Nucleus accumbens (tissue), 56 donors: Measurements from ENCODE around the gene CNTNAP2.

Experiments
- DNase-seq, 56 donors: peaks; one replicate each; lab custom pipeline; 2025; lab: John Stamatoyannopoulos, UW

The CNTNAP2 gene

DNA sequence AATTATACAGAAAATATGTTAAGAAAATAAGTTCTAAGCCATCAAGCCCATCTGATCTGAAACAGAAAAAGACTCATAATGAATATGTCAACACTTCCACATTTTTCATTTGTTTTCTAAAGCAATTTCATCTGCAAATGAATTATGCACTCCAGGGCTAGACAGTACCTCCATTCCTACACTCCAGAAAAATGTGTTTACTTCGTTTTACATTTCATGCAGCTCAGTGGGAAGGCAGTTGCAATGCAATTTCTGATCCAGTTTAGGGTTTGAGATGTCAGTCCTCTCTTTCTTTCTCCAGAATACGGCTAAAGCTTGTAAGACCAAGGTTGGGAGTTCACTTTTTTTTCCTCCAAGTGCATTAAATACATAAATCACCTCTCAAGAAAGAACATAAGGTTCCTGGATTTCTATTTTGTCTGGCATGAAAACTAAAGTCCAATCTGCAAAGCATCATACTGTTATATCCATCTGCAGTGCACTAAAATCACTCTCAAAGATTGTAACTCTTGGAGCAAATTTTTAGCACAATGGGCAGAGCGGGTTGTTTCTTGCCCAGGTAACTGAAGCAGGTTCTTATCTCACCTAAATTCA is 2125.2 kb downstream of the CNTNAP2 start:
- no peak for DNase-seq

DNA sequence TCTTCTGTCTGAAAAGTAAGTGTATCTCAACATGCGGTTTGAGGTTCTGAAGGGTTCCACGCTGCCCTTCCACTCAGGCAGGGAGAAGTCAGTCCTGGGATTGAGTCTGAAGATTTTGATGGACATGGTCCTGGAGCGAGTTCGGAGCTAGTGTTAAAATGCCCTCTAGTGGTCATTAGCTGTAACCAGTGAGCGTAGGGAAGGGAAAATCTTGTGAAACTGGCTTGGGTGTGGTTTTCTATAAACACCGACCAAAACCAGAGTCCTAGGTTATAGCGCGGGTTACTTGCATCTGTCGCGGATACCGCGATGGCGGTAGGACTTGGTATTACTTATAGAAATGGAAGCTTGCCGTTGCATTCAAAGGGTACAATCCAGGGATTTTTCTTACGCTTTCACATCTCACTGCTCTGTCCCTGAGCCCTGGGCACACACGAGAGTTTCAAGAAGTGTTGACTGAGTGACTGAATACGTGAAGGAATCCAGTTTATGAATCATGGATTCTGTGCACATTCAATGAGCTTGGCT is 2125.8 kb downstream of the CNTNAP2 start:
- DNase-seq, result peak in 15 of 56 donors; percentile 2 to 32 (median 18)

DNA sequence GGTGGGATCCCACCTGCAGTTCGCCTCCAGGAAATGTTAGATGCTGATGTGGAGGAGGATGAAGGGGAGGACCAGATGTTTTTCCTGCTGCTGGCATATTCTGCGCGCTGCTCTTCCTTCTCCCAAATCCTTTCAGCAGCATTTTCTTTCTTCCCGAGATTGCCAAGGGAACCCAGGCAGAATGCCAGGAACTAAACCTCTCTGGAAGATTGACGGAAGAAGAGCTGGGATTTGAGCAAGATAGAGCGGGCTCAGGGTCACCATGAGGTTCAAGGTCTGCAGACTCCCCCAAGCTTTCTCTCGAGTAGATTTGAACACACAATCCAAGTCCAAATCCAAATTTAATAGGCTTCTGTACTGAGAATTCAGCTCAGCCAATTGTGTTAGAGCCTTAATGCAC is 2128.8 kb downstream of the CNTNAP2 start:
- DNase-seq, result no peak

DNA sequence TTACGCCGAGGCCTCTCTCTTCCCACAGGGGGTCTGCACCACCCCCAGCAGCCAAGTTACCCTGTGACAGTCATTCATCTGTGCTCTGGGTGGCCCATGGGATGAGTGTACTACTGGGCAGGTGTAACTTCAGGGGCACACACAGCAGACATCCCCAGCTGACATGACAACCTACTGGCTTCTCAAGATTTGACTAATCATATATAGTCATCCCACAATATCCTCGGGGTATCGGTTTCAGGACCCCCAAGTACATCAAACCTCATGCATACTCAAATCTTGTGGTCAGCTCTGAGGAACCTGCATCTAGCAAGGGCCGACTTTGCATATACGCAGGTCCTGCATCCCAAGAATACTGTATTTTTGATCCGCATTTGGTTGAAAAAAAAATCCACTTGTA is 2137.0 kb downstream of the CNTNAP2 start:
- no peak for DNase-seq

DNA sequence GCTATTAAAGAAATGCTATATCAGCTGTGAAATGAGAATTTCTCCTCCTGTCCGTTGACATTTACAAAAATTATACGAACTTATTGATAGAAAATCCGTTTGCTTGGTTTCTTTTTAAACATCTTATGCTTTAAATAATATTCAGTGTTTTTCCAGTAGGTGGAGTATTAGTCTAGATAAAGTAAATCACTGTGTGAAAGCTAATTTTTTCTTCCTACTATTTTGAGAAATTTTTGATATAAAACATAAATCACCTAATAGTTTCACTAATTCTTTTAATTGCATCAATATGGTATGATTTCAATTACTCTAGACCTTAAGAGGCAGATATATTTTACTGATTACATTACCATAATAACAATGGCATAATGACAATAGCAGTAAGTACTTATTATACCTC is 2138.7 kb downstream of the CNTNAP2 start:
- no peak for DNase-seq

DNA sequence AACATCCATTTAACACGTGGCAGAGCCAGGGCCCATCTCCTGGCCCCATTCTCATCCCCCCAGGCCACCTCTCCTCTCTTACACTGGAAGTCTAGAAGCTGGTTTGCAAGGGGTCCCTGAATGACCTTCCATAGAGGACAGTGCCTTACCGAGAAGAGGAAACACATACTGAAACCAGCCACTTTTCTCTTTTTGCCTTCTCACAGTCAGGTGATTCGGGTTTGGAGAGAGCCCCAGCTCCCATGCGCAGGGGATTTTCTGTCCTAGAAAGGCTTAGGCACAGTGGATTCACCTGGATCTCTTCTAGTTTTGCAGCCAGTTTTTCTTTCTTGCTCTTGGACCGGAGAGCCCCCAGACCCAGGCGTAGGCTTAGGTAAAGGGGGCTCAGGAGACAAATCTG is 2139.8 kb downstream of the CNTNAP2 start:
- no peak for DNase-seq

DNA sequence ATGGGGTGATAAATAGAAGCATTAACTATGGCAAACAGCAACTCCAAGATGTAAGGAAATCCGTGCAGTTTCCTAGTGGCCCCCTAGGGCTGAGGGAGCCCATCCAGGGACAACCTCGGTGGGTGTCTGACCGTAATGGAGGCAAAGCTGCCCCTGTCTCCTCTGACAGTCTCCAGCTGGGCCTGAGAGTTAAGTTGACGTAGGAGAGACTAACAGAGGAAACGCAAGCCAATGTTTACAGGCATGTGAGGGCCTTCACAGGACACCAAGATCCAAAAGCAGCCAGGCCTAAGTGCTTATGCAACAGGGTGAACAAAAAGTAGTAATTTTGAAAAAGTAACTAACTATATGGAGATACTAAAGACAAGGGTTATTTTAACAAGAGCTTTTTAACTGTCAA is 2144.0 kb downstream of the CNTNAP2 start:
- no peak for DNase-seq

DNA sequence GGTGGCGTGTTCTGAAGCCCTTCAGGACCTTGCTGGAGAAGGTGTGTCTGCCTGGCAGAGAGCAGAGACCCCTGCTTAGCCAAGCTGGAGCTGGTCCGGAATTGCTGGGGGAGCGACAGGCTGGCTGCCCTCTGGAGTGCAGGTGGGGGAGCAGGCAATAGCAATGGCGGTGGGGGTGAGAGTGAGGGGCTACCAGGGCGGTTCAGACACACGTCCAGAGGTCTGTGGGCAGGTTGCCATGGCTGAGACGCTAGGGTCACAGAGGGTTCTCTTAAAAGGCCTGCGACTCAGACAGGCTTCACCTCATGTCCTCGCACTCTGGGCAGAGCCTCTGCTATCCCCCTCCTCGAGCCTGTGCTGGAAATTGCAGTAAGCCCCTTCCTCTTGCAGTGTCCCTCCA is 2144.9 kb downstream of the CNTNAP2 start:
- no peak for DNase-seq

DNA sequence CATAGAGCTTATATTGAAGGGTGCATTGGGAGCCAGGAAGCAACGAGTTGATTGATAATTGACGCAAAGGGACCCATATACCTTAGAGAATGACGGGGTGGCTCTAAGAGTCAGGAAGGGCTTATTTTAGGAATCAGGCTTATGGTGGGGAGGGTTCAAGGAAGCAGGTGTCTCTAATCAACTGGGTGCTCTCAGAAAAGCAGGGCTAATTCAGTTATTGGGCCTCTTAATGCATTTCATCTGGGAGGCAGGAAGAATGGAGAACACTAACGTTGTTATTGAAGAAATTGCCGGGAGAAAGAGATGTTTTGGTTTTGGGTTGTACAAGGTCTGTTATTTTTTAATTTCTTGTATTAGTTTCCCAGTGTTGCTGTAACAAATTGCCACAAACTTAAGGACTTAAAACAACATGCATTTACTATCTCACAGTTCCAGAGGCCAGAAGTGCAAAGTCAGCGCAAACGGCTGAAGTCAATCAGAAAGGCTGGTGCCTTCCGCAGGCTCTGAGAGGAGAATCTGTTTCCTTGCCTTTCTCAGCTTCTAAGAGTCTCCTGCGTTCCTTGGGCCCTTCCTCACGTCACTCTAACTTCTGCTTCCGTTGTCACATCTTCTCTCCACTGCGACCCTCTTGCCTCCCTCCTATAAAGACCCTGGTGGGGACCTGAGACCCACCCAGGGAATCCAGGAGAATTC is 2145.5 kb downstream of the CNTNAP2 start:
- peak in 2 of 56 donors; percentile 21 to 23 for DNase-seq

DNA sequence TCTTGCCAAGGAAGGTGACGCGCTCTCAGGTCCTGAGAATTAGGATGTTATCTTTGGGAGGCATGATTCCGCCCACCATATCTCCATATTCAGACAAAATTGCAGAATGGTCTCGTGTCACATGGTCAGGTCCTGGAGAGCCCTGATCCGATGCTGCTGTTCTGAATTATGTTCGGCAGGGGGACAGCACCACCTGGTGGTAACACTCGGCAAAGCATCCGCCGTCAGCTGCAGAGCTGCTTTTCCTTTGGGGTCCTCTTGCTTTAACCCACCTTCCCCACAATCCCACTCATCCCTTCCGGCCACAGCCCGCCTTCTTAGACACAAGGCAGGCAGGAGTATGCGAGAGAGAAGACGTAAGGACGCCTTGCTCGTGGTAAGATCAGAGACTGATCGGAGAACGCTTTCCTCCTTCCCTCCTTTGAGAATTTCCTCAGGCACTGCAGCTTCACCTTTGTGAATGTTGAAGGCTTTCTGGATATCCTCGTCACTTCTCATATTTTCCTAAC is 2146.2 kb downstream of the CNTNAP2 start:
- peak in 49 of 56 donors; percentile 4 to 88 (median 53) for DNase-seq

DNA sequence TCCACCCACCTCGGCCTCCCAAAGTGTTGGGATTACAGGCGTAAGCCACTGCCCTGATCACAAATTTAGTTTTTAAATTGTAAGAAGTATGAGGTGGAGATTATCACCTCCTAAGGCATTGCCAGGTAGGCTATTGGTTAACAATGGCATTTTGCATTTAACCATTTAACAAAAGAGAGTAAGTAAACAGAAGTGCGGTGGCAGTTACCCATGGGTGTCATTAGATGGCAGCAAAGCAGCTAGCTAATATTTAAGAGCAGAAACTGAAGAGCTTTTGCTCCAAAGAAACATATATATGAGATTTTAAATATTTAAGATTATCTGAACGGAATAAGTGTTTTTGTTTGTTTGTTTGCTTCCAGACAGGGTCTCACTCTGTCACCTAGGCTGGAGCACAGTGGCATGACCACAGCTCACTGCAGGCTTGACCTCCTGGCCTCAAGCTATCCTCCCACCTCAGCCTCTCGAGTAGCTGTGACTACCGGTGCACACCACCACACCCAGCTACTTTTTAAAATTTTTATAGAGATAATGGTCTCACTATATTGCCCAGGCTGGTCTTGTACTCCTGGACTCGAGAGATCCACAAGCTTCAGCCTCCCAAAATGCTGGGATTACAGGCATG is 2148.4 kb downstream of the CNTNAP2 start:
- DNase-seq, result peak in 3 of 56 donors; percentile 6 to 39 (median 9)

DNA sequence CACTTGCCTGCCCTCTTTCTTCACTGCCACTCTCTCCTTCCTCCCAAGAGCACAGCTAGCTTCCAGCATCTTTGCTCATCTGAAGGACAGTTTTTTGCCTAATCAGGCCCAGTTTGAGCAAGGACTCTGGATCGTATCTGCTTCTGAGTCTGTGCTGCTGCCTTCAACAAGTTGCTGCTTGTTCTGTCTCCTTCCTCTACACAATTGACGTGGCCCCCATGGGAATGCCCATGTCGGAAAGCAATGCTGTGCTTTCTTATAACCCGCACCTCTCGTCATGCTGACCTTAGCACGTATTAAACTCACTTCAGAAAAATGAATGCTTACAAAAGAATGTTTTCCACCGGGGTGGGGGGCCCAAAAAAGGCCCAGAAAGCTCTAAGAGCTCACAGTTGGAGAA is 2149.3 kb downstream of the CNTNAP2 start:
- DNase-seq, result no peak

DNA sequence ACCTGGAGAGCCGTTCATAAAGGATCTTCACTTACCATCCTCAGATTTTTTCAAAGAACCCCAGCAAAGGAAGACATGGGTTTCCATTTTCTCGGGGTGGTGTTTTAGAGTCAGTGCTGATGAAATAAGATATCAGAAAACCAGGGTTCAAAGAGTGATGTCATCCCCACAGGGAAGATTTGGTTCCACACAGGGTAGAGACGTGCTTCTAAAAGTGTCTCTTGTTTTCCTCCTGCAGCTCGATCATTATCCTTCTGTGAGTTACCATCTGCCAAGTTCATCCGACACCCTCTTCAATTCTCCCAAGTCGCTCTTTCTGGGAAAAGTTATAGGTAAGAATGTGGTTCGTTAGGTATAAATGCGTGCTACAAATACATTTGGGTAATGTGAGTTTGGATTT is 2150.2 kb downstream of the CNTNAP2 start:
- DNase-seq, result no peak

DNA sequence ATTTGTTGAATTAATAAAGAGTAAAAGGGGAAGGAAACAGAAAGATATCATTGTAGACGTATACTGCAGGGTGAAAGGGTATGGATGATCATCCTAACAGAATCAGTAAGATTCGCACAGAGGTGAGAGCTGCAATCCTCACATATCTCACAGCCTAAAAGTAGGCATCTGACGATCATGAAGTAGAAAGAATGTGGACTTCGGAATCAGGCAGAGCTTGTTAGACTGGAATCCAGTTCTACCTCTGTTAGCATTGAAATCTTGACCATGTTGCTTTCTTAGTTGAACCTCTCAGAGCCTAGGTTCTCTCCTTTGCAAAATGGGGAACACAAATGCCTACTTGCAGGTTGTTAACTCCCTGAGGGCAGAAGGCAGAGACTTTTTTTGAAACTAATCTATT is 2154.0 kb downstream of the CNTNAP2 start:
- DNase-seq, result no peak

DNA sequence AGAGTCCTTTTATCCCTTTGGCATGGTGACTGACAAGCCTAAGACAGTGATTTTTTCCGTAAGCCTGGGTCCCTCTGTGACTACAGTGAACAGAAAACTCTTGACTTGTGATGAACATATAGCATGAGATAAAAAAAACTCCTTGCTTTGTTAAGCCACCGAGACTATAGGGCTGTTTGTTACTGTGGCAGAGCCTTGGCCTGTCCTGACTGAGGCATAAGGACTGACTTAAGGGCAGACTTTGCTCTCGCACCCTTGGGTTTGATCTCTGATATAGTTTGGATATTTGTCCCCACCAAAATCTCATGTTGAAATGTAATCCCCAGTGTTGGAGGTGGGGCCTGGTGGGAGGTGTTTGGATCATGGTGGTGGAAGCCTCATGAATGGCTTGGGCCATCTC is 2157.5 kb downstream of the CNTNAP2 start:
- no peak for DNase-seq

DNA sequence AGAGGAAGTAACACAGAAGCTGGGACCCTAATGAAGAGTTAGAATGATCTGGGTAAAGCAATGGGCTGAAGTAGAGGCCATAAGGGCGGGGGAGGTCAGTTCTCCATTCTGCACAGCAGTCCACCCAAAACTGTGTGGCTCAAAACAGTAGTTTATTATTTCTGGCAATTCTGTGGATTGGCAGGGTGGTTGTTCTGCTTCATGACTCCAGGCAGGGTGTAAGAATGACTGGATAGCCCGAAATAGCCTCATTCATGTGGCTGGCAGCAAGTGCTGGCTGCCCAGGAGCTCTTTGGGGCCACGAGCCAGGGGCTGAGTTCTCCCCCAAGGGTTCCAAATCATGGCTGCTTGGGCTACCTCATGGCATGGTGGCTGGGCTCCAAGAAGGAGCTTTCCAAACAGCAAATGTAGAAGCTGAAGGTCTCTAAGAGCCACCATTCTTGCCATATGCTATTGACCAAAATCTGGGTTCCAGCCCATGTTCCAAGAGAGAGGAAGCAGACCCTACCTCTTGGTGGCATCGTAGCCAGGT is 2158.8 kb downstream of the CNTNAP2 start:
- DNase-seq, result no peak

DNA sequence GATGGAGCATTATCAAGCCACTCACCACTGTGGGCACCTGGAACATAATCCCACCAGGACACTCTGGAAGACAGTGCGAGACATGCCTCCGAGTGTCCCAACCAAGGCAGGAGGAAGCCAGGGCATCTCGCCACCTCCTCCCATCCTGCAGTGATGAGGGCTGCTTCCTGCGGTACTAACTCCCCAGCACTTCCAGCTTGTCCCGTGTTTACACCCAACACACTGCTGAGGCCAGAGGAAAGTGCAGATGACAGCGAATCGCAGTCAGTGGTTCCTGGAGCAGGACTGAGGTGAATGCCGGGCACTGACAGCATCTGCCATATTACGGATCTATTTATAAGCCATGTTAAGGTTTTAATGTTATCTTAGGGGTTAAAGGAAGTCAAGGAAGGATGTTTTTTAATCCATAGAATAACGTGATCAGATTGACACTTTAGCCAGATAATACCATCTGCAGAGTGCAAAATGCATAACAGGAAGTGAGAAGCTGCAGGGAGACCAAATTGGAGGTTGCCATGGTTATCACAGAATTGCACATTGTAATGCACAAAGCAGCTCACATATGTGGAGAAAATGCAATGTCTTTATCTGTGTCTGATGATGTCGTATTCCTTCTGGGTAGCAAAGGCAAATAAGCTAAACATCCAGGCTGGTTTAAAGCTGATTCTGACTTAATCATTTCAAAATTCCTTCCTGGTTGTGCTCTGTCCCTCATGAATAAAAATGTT is 2159.9 kb downstream of the CNTNAP2 start:
- no peak for DNase-seq

DNA sequence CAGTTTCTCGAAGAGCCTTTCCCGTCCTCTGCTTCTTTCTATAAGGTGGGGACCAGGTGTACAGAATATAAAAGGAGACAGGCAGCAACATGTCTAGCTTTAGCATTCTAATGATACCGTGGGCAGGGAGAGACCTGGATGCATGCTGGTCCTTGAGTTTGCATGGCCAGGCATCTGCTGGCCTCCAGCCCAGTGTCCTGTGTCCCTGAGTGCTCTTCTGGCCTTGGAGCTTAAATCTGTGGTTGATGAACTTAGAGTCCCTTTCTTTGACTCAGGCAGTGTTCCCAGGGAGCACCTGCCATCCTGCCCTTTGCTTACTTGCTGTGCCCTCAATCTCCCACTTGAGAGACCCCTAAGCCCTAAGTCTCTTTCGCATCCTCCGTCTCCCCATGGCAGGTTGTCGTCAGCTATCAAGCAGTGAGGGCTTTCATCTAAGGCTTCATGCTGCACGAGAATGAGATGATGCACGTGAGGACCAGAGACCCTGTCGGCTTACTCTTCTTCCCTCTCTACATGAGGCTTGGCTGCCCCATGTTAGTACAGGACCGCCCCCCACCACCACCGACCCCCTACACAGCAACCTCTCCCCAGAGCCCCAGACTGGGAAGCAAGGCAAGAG is 2160.6 kb downstream of the CNTNAP2 start:
- DNase-seq, result no peak

DNA sequence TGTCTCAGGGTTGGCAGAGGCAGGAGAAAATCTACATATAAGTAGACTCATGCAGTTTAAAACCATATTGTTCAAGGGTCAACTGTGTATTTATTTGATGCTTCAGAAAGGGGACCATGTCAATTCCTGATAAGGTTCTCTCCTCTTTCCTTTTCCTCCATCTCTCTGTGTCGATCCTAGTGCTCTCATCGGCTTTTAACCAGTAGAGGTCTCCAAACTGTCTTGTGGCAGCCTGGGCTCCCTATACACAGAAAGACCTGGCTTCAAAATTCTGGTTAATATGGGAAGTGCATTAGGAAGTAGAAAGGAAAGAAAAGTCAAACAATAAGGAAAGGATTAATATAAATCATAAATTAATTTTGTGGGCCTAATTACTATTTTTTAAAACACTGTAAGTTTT is 2169.5 kb downstream of the CNTNAP2 start:
- peak in 1 of 56 donors; percentile 14 for DNase-seq

DNA sequence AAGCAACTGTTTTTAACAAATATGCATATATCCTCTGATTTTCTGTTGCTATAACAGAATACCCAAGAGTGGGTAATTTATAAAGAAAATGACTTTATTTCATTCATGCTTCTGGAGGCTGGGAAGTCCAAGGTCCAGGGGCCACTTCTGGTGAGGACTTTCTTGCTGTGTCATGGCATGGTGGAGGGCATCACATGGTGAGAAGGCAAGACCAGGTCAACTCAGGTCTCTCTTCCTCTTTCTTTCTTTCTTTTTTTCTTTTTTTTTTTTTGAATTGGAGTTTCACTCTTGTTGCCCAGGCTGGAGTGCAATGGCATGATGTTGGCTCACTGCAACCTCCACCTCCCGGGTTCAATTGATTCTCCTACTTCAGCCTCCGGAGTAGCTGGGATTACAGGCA is 2170.9 kb downstream of the CNTNAP2 start:
- no peak for DNase-seq
